RCC 7860 (cell line): ENCODE data around the gene SHISAL1.
A peak's percentile ranks its signal among the peaks of the same experiment; 100 is the strongest.

Source experiments
- DNase-seq: peaks from one replicate; pipeline ENCODE4 v3.0.0-alpha.2; 2015; ENCODE audit warnings: low spot score
- FAIRE-seq: peaks from 2 replicates; lab custom pipeline; 2012; peaks lifted over from hg19 to GRCh38; lab: Jason Lieb, UNC

SHISAL1 gene

DNA sequence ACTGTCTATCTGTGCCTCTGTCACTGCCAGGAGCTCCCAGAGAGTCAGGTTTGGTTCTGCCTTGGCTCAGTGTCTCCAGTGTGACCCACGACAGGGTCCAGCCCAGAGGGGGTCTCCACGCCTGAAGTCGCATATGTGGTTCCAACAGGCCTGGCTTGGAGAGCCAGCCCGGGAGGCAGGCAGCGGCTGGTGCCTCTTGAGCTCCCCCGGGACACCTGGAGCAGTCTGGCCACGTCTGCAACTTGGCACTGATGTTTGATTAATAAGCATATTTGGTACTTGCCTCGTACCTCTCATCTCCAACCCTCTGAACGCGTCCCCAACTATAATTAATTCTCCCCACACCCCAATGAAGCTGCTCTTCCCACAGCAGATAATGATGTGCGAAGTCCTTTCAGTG lies 31.7 kb upstream of the SHISAL1 start:
- DNase-seq (no peak), FAIRE-seq (no peak)

GRCh38 chr22:44342347-44342956 lies 29.7 kb upstream of the SHISAL1 start:
- no peak for DNase-seq
- FAIRE-seq: no peak

DNA sequence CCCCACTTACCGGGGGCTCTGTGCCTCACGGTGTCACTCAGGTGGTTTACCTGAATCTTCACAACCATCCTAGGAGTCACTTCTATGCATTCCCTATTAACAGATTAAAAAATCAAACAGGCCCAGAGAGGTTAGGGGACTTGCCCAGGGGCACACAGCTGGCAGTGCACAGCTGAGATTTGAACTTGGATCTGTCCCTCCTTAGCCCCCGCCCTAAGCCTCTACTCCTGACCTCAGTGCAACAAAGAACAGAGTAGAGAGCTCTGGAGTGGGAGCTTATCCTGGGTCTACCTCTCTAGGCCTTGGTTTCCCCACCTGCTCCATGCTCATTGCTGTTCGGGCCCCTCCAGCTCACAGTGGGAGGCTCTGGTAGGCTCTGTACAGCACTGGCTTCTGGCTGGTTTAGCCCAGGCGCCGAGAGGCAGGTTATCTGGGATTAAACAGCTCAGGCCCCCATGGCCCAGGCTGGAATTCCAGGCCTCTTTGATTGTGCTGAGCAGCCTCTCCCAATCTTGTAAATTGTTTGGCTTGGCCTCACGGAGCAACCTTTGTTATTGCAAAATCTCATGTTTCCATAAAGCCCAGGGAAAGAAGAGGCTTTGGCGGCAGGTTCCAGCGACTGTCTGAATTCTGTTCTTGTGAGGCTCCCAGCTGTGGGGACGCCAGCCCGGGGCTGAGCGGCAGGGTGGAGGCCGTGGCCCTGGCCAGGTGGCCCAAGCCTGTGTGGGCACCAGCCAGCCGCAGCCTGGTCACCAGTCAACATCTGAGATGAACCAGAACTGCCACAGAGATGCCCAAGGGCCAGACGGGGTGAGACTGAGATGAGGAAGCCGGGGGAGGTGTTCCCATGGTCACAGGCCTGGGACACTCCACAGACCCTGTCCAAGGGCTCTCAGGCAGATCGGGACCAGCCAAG lies 28.9 kb upstream of the SHISAL1 start:
- DNase-seq (no peak), FAIRE-seq (no peak)

- DNase-seq (no peak), FAIRE-seq (no peak)
Measured at GRCh38 chr22:44340271-44341239, 27.8 kb upstream of the SHISAL1 start.

- FAIRE-seq (no peak), DNase-seq (no peak)
Measured at GRCh38 chr22:44338906-44339305, 26.2 kb upstream of the SHISAL1 start.

- DNase-seq: peak; percentile 5
Measured at GRCh38 chr22:44338177-44338810, 25.5 kb upstream of the SHISAL1 start.

GRCh38 chr22:44337678-44338004 lies 24.9 kb upstream of the SHISAL1 start:
- FAIRE-seq: peak; percentile 60

More at GRCh38 chr22:44338177-44338810, 25.5 kb upstream of the SHISAL1 start:
- no peak for FAIRE-seq

GRCh38 chr22:44336962-44337677 lies 24.4 kb upstream of the SHISAL1 start:
- FAIRE-seq: no peak
- no peak for DNase-seq

More at GRCh38 chr22:44337678-44338004, 24.9 kb upstream of the SHISAL1 start:
- DNase-seq: peak; percentile 43

- DNase-seq: no peak
- FAIRE-seq: no peak
Measured at GRCh38 chr22:44335903-44336803, 23.4 kb upstream of the SHISAL1 start.

GRCh38 chr22:44335066-44335839 lies 22.5 kb upstream of the SHISAL1 start:
- no peak for DNase-seq
- FAIRE-seq: no peak

GRCh38 chr22:44333847-44334635 lies 21.3 kb upstream of the SHISAL1 start:
- FAIRE-seq: no peak
- DNase-seq: no peak

- no peak for DNase-seq
- FAIRE-seq: no peak
Measured at GRCh38 chr22:44332946-44333345, 20.2 kb upstream of the SHISAL1 start.

DNA sequence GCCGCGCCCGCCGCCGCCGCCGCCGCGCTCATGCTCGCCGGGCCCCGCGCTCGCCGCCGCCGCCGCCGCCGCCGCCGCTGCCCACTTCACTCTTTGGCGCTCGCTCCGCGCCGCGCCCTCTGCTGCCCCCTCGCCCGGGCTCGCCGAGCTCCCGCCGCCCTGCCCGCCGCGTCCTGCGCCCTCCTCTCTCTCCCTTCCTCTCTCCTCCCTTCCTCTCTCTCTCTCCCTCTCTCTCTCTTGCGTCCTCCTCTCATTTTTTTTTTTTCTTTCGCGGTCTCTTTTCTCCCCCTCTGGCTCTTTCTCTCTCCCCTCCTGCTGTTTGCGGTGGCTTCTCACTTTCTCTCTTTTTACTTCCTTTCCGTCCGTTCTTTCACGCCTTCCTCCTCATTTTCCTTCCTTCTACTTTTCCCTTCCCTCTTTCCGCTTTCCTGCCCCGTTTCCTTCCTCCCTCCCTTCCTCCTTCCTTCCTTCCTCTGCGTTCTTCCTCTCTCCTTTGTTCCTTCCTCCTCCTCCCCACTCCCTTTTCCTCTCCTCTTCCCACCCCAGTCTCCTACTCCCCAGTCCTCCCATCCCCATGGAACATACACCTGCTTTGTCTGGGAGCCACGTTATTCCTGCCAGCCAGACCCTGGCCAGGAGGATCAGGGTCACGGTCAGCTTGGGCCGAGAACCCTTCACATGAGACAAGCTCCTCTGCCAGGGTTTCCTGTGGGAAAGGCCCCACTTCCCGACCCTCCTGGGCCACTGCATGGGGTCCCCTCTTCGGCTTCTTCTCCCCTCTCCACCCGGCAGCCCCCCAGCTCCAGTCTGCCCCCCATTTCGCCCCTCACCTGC lies 19.3 kb upstream of the SHISAL1 start:
- FAIRE-seq: no peak

GRCh38 chr22:44330744-44331660 lies 18.3 kb upstream of the SHISAL1 start:
- FAIRE-seq: no peak

More for the DNA sequence above, 19.3 kb upstream of the SHISAL1 start:
- no peak for DNase-seq

GRCh38 chr22:44330188-44330743 lies 17.5 kb upstream of the SHISAL1 start:
- no peak for FAIRE-seq
- no peak for DNase-seq

More at GRCh38 chr22:44330744-44331660, 18.3 kb upstream of the SHISAL1 start:
- no peak for DNase-seq
